ENCODE results near the gene LDB2.

The LDB2 gene

GRCh38 chr4:16843831-16844508 lies 54.5 kb downstream of the LDB2 start:
- DNase-seq (ENCODE audit: low read depth): no peak

- DNase-seq (ENCODE audit: low read depth): no peak
Measured at GRCh38 chr4:16838226-16838875, 60.1 kb downstream of the LDB2 start.

DNA sequence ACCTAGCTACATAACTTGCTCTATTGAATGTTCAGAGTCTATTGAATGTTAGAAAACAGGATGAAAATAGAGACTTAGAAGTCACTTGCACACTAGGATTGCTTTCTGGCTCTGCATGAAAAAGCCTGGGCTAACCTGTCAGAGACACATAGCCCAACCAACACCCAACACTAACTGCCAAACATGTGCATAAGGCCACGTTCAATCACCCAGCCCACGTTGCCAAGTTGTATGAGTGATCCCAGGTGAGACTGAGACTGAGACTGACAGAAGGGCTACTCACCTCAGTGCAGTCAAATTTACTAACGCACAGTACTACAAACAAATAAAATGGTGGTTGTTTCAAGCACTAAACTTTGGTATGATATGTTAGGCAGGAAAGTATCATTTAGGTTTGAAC lies 61.0 kb downstream of the LDB2 start:
- DNase-seq (ENCODE audit: low read depth): no peak

DNA sequence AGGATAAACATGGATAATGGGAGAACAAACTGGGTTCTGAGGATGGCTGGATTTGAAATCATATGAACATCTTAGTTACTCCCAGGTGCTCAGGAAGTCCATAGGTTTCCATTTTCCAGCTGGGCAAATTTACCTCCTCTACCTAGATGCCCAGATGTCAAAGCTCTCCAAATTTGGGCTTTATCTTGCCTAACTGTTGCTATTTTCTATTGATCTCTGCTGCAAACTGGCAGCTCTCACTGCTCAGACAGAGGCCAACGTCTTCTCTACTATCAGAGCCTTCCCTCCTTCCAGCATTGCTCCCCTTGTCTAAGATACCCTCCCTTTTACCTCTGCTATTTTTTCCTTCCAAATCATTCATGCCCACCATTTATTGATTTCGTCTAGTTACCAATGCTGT lies 62.1 kb downstream of the LDB2 start:
- no peak for DNase-seq (ENCODE audit: low read depth)

DNA sequence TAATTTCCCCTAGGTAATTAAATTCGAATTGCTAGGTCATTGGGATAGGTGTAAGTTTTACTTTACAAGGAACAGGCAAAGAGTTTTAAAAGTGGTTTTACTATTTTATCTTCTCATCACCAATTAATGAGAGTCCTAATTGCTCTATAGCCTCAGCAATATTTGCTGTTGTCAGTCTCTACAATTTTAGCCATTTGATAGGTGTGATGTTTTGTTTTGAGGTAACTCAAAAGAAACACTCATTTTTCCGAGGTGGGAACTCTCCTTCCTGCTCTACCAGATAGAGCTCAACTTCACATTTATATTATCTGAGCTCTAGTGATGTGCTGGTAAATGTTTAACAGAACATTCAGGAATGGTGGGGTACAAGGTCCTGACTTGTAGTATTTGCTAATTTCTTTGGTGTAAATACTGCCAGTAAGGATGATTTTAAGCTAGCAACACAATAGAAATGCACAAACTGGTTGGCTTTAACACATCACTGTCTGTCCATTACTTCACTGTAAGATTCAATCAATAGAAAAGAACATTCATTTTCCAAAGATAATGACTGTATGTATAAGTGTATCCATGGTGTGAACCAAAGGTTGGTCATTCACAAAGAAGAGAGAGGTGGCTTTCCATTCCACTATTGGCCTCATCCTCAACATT lies 62.7 kb downstream of the LDB2 start:
- DNase-seq (ENCODE audit: low read depth): no peak

GRCh38 chr4:16834814-16835213 lies 63.6 kb downstream of the LDB2 start:
- no peak for DNase-seq (ENCODE audit: low read depth)

DNA sequence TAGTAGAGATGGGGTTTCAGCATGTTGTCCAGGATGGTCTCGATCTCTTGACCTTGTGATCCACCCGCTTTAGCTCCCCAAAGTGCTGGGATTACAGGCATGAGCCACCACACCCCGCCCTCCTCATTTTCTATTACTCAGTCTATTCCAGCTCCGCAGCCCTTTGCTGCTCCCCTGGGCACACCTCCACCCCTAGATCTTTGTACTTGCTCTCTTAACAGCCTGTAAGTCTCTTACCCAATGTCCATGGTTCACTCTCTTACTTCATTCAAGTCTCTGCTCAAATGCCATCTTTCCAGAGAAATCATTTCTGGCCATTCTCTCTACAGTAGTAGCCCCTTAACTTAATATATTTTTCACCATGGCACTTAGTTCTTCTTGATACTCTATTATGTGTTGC lies 64.7 kb downstream of the LDB2 start:
- DNase-seq (ENCODE audit: low read depth): no peak

GRCh38 chr4:16830081-16830480 lies 68.4 kb downstream of the LDB2 start:
- no peak for DNase-seq (ENCODE audit: low read depth)

DNA sequence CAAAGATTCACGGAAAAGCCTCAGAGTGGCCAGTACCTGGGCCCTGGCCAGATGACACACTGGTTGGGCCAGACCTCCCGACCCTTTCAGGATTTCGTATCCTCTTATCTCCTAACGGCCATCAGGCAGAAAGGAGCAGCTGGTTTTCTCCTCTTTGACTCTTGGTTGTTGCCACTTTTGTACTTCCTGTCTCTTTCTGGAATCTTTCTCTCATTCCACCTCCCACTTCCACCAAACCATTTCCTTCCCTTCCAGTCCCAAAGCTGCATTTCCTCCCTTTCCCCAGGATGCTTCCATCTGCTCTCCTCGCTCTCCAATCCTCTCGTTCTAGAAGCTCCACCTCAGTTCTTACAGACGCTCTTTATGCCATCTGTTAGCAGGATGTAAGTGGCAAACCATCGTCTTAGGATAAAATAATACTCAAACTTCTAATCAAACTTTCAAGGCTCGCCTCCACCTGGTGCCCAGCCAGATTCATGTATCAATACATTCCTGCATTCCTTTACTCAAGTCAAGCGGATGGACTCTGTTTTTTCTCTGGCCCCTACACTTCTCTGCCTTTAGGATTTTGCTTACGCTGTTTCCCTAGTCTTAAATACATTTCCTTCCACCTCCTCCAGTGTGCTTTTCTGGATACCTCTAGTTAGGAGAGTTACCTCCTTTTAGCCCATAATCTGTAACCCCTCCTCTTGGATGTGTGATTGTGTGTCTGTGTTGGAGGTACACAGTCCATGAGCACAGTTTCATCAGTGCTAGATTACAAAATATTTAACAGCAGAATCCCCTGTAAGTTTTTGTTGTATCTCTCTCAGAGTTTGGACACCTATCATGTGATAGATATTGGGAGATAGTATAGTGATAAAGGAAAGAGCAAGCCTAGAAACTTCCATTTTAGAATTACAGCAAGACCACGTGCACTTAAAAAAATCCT lies 70.4 kb downstream of the LDB2 start:
- no peak for DNase-seq (ENCODE audit: low read depth)

GRCh38 chr4:16827045-16827444 lies 71.4 kb downstream of the LDB2 start:
- DNase-seq (ENCODE audit: low read depth): no peak

- DNase-seq (ENCODE audit: low read depth): no peak
Measured at GRCh38 chr4:16826406-16826910, 72.0 kb downstream of the LDB2 start.

DNA sequence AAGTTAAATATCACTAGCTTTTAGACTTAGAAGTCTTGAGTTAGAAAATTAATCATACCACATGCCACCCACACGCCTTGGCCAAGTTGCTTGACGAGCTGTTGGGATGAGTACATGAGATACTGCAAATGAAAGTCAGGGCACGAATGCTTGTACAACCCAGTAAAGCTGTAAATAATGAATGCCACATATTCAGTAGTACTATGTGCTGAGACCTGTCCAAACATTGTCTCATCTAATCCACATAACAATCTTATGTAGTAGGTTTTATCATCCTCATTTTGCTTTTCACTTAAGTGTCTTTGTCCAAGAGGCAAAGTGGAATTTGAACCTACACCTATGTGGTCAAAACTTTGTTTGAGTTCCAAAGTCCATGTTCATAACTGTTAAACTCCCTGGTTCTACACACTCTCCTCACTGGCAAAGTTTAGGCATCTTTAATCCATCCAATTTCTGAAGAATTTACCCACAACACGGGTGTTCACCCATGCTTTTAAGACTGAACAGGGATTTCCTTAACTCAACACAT lies 74.1 kb downstream of the LDB2 start:
- DNase-seq (ENCODE audit: low read depth): no peak

DNA sequence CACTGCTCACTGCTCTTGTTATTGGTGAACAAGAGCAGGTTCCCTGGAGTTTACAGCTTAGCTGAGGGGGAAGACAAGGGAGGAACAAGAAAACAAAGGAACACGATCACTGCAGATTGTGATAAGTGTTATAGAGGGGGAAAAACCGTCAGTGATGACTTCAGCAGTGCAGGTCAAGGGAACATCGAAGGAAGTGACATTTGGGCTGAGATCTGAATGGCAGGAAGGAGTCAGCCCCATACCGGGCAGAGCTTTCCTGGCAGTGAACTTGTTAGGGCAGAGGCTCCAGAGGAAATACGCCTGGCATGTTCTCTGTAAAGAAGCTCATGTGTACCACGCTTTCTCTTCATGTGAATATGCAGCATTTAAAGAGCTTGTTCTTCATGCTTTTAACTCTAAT lies 78.1 kb downstream of the LDB2 start:
- no peak for DNase-seq (ENCODE audit: low read depth)

GRCh38 chr4:16819652-16820051 lies 78.8 kb downstream of the LDB2 start:
- DNase-seq (ENCODE audit: low read depth): no peak

- no peak for DNase-seq (ENCODE audit: low read depth)
Measured at GRCh38 chr4:16818005-16818404, 80.4 kb downstream of the LDB2 start.

DNA sequence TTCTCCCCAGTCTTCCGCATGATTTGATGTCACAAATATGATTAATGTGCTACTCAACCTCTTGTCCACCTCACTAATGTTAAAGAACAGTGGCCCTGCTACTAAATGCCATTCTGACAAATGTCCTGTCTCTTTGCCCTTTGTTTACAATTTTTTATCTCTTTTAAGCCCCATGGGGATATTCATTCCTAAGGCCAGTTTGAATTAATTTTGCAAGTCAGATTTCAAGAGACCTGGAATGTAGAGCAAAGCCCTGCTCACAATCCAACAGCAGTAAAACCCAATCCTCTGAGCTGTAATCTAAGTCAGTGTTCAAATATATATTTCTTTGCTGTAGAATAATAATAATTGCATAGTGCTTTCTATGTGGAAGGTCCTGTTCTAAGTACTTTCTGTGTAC lies 81.2 kb downstream of the LDB2 start:
- DNase-seq (ENCODE audit: low read depth): no peak

GRCh38 chr4:16814361-16814760 lies 84.1 kb downstream of the LDB2 start:
- DNase-seq (ENCODE audit: low read depth): no peak

DNA sequence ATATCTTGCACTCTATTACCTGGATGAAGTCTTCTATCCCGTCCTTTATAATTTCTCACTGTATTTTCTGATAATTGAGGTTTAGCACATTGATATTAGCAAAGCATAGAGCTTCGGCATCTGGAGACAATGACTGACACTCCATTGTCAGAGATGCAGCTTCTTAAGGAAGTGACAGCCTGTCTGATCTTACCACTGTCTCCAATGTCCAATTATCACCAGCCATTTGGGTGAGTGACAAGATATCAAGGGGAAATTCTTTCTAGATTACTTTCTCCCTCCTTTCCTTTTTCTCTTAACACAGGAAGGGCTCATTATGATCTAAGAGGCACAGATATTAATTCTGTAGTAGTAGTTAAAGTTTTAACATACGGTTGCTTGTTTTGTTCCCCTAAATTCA lies 86.4 kb downstream of the LDB2 start:
- DNase-seq (ENCODE audit: low read depth): no peak

DNA sequence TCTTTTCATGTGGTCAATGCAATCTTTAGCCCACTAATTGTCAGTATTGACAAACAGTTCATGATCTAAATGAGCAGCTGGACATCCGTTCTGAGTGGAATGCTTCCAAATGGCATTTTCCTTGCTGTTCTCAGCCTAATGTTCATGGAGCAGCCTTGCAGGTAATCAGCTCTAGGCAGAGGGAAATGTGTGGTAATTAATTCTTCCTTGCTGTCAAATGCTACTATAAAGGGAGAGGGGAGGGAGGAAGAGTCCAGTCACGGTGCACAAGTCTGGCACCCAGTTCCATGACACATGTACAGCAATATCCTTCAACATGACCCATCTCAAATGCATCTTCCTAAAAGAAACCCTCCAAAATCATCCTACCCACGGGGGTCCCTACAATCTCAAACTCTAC lies 88.5 kb downstream of the LDB2 start:
- no peak for DNase-seq (ENCODE audit: low read depth)

DNA sequence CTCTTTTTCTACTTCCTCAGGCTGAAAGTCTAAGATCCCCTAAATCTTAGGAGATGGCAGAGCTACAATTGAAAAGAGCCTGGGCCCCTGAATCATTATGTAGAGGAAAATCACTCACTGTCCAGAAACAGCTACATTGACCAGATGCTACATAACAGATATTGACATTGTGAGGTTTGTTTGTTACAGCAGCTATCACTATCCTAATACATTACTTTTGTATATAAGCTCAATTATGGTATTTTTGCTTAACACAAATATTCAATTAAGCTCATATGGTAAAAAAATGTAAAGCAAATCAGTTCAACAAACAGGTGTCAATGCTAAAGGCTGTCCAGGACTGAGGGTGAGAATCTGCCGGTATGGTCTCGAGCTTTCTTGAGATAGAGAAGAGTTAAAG lies 89.4 kb downstream of the LDB2 start:
- no peak for DNase-seq (ENCODE audit: low read depth)

GRCh38 chr4:16807355-16807754 lies 91.1 kb downstream of the LDB2 start:
- no peak for DNase-seq (ENCODE audit: low read depth)

DNA sequence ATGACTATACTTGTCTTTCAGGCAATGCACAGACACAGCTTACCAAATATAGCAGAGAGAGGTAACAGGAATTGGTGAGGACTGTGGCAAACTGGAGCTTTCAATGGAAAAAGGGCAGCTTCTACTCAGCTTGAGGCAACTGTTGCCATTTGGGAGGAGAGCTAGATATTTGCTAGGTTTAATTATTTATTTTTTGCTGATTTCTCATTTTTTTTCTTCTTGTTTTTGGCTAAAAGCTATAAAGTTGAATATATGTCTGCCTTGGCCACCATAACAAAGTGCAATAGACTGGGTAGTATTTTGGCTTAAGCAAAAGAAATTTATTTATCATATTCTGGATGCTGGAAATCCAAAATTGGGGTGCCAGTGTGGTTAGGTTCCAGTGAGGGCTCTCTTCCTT lies 93.9 kb downstream of the LDB2 start:
- no peak for DNase-seq (ENCODE audit: low read depth)
